D721Med (cell line): ENCODE data around the gene ARIH1.
"Not testable (repeated sequence)": the region's sequence is repeated elsewhere in the genome, so short reads cannot be mapped to it uniquely, and the experiment has no call there.

Experiments used
- DNase-seq: peaks from one replicate; pipeline ENCODE4 v3.0.0; 2011; ENCODE audit warnings: low spot score; ENCODE audit not compliant: insufficient read length
- FAIRE-seq: peaks from 2 replicates; lab custom pipeline; 2011; peaks lifted over from hg19 to GRCh38; lab: Jason Lieb, UNC
- TF ChIP-seq, protein P1 (sequence below): IDR thresholded peaks from 2 replicates; pipeline ENCODE4 v1.5.1; 2012; ENCODE audit warnings: mild to moderate bottlenecking, control low read depth; ENCODE audit not compliant: insufficient read depth; ENCODE audit errors: missing control alignments

The ARIH1 gene

DNA sequence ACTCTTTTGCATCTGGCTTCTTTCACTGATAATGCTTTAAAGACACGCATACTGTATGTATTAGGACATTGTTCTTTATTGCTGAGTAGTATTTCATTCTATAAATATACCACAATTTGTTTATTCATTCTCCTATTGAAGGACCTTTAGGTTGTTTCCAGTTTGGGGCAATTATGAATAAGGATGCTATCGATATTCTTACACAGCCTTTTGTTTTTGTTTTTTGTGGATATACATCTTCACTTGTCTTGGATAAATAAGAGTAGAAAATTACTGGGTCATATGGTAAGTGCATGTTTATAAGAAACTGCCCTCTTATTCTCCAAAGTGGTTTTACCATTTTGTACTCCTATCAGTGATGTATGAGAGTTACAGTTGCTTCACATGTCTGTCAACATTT is 118.5 kb downstream of the ARIH1 start:
- no peak for FAIRE-seq
- DNase-seq = no peak
- TF ChIP-seq, protein P1, sequence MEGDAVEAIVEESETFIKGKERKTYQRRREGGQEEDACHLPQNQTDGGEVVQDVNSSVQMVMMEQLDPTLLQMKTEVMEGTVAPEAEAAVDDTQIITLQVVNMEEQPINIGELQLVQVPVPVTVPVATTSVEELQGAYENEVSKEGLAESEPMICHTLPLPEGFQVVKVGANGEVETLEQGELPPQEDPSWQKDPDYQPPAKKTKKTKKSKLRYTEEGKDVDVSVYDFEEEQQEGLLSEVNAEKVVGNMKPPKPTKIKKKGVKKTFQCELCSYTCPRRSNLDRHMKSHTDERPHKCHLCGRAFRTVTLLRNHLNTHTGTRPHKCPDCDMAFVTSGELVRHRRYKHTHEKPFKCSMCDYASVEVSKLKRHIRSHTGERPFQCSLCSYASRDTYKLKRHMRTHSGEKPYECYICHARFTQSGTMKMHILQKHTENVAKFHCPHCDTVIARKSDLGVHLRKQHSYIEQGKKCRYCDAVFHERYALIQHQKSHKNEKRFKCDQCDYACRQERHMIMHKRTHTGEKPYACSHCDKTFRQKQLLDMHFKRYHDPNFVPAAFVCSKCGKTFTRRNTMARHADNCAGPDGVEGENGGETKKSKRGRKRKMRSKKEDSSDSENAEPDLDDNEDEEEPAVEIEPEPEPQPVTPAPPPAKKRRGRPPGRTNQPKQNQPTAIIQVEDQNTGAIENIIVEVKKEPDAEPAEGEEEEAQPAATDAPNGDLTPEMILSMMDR = no peak

DNA sequence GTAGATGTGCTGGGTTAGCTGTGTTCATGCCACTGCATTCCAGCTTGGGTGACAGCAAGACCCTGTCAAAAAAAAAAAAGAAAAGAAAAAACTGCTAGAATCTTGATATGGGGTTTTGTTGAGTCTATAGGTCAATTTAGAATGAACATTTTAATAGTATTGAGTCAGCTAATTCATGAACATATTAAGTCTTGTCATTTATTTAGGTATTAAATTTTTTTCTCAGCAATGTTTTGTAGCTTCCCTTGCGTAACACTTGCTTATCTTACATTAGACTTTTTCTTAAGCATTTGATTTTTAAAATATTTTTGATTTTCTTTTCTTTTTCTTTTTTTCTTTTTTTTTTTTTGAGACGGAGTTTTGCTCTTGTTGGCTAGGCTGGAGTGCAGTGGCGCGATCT is 119.7 kb downstream of the ARIH1 start:
- no peak for DNase-seq

DNA sequence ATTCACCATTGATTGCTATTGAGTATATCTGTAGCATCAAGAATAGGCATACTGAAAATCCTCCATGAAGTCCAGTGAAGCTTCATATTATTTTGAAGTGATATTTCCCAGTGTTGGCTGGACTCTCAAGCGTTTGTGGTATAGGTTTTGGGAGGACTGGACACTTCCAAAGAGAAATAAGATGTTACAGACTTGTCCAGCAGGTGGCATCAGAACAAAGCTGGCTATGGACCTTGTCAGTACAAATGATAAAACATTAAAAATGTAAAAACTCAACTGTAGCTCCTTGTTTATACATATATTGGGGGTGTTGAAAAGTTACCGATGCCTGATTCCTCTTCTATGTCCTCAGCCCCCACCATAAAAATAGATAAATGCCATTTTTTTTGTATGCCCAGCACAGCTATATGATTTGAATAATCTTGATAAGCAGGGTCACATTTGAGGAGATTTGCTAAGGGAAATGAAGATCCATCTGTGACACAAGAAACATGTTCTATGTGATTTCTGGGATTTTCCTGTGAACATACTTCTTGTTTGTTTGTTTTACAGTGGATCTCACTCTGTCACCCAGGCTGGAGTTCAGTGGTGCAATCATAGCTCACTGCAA is 125.8 kb downstream of the ARIH1 start:
- FAIRE-seq = no peak
- TF ChIP-seq, protein P1 = peak; percentile 62
- DNase-seq = no peak

More for the DNA sequence above, 119.7 kb downstream of the ARIH1 start:
- no peak for FAIRE-seq
- TF ChIP-seq, protein P1 = no peak

DNA sequence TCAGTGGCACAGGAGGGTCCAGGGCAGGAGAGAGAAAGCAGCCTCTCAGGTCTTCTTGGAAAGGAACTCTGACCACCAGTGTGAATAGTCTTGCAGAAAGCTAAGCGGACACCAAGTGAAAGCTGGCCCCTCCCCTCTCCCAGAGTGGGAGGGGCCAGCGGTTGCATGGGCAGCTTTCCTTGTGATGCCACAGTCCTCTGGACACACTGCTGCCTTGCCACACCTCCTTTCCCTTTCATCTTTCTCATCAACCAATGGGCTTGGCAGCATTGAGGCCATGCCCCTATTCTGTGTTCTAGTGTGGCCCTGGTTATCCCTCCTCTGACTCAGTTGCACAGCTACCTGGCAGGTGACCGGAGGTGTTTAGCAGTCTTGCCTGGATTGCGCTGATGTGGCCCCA is 130.7 kb downstream of the ARIH1 start:
- TF ChIP-seq, protein P1 = no peak
- FAIRE-seq = no peak
- no peak for DNase-seq

DNA sequence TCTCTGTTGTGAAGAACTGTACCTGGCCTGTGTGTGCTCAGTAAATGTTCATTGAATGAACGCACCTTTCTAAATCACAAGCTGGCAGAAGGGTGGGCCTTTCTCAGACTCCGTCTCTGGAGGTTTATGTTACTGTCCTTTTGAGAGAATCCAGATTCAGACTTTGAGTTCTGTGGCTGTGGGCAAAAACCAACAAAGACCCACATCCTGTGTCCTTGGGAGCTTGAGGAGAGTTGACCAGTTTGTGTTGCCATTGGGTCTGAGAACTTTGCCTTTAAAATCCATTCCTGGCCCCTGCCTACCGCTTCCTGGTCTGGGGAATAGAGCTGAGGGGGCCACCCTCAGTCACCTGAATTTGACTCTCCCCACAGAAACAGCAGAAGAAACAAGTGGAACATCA is 134.0 kb downstream of the ARIH1 start:
- not testable (repeated sequence) for FAIRE-seq

DNA sequence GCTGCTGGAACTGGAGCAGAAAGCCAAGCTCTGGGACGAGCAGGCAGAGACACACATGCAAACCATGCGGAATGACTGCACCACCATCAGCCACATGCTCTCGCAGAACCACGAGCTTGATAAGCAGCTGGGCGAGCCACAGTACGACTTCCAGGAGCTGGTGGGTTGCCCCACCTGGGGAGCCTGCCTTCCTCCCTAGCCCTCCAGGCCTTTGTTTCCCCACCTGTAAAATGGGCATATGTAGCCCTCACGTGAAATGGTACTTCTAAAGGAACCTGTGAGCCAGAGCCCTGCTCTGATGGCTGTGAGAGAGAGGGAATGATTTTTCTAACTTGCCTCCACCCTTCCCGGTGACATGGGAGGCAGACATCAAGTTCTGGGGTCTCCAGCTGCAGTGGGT is 135.7 kb downstream of the ARIH1 start:
- TF ChIP-seq, protein P1 = no peak
- FAIRE-seq (no peak), DNase-seq (no peak)

More for the DNA sequence above, 134.0 kb downstream of the ARIH1 start:
- not testable (repeated sequence) for DNase-seq

DNA sequence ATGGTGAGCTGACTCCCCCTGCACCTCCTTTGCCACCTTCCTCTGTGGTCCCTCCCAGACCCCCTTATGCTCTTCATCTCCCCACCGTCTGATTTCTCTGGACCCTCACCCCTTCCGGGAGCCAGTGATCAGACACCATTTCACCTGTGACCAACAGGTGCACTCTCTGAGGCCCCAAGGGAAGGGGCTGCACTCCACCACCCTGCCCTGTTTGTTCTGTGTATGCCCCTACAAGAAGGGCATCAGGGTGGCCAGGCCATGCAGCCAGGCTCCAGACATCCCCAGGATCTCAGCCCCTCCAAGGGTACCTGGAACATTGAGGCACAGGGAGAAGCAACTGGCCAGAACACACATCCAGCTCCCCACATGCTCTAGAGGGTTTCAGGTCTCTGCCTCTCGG is 138.2 kb downstream of the ARIH1 start:
- DNase-seq, FAIRE-seq: not testable (repeated sequence)

DNA sequence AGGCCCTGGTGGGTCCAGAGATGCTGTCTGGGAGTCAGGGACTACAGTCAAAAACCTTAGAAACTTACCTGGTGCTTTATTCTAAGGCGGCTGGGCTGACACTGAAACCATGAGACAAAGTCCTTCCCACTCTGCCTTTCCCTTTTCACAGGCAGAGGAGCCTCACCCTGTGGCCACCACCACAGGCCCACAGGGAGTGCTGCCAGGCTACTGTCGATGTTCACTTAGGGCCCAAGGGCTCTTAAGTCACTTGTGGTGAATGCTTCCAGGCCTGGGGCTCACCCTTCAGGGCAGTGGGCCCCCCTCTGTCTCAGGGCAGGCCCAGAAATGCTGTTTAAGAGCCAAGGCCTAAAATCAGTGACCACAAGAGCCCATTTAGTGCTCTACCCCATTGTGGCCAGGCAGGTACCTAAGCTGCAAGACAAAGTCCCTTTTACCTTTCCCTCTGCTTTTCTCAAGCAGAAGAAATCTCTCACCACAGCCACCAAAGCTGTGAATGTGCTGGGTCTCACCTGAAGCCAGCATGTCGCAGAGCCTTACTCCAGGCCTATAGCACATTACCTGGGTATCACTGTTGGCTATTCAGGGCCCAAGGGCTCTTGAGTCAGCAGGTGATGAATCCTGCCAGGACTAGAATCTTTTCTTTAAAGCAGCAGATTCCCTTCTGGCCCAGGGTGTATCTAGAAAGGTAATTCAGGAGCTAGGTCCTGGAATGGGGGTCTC is 140.8 kb downstream of the ARIH1 start:
- FAIRE-seq (no peak), DNase-seq (no peak)
- TF ChIP-seq, protein P1 = no peak

DNA sequence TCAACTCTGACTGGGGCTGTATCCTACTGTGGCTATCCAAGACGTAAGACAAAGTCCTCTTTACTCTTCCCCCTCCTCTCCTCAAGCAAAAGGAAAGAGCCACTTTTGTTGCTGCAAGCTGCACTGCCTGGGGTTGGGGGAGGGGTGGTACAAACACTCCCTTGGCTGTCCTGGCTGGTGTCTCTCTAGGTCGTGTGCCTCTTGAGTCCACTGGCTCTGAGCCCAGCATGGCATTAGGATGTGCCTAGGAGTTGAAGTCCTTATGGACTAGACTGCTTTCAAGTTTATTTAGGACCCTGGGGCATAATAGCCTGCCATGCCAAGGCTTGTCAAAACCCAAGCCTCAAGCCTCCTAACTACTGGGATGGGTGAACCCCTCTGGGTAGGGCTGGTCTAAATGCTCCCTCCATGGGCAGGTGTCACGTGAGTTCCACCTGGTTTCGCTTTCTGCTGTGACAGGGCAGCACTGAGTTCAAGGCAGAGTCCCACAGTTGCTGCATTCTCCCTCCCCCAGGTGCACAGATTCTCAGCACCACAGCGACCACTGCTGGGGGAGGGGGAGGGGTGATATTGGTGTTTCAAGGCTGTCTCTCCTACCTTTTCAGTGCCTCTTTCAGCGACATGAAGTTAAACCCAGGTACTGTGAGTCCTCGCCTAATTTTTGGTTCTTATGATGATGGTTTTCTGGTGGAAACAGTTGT is 141.6 kb downstream of the ARIH1 start:
- not testable (repeated sequence) for DNase-seq, FAIRE-seq
